WTC11 (cell line): ENCODE data around the gene LRRC8D. TPM values are rescaled to one million over a fixed set of nuclear protein-coding genes. Genes with fewer than 3 reads are reported as not detected.

Experiments used
- ATAC-seq: fragments of 200-7000 bp; cut with Tn5 transposase; 2 replicates; pipeline ENCODE4 v1.10.0; 2021; ENCODE audit warnings: mild to moderate bottlenecking, moderate library complexity
- CTCF ChIA-PET: fragments of 300-600 bp; sonication (Branson Sonifier 250); formaldehyde crosslinking; loops from one replicate; lab custom pipeline; 2021; ENCODE audit warnings: antibody characterized with exemption; lab: Charles Lee
- POLR2A ChIA-PET: fragments of 350-600 bp; sonication (Branson Sonifier 250); formaldehyde crosslinking; loops from one replicate; lab custom pipeline; 2021; ENCODE audit warnings: antibody characterized with exemption; lab: Charles Lee
- DNase-seq: peaks from one replicate; pipeline ENCODE4 v3.0.0; 2021; ENCODE audit warnings: low spot score
- H3K27ac Mint-ChIP-seq: 2 replicates; pipeline ENCODE4 v1.8.0; 2021; ENCODE audit warnings: mixed read lengths
- H3K27me3 Mint-ChIP-seq: 2 replicates; pipeline ENCODE4 v1.8.0; 2021; ENCODE audit warnings: low read depth, mild to moderate bottlenecking, moderate library complexity, mixed read lengths
- H3K36me3 Mint-ChIP-seq: 2 replicates; pipeline ENCODE4 v1.8.0; 2021; ENCODE audit warnings: mixed read lengths
- H3K4me1 Mint-ChIP-seq: 2 replicates; pipeline ENCODE4 v1.8.0; 2022; ENCODE audit warnings: mixed read lengths
- H3K4me3 Mint-ChIP-seq: 2 replicates; pipeline ENCODE4 v1.8.0; 2021; ENCODE audit warnings: mild to moderate bottlenecking, moderate library complexity, mixed read lengths
- H3K9me3 Mint-ChIP-seq: 2 replicates; pipeline ENCODE4 v1.8.0; 2021; ENCODE audit warnings: mixed read lengths
- ATF1 ChIP-seq: sonication (generic); formaldehyde crosslinking; IDR thresholded peaks from 2 replicates; pipeline ENCODE4 v1.8.1; 2023; ENCODE audit warnings: mild to moderate bottlenecking, moderate library complexity, missing genetic modification reagents
- CBFB ChIP-seq: sonication (generic); formaldehyde crosslinking; IDR thresholded peaks from 2 replicates; pipeline ENCODE4 v1.8.1; 2022; ENCODE audit warnings: mild to moderate bottlenecking, low read depth, missing genetic modification reagents
- CDX4 ChIP-seq: fragments of 250-450 bp; sonication (Bioruptor Pico); IDR thresholded peaks from 2 replicates; pipeline ENCODE4 v1.9.0; 2021; ENCODE audit warnings: moderate library complexity, mild to moderate bottlenecking, inconsistent platforms, borderline replicate concordance
- CREB1 ChIP-seq: sonication (generic); formaldehyde crosslinking; IDR thresholded peaks from 2 replicates; pipeline ENCODE4 v1.8.0; 2023; ENCODE audit warnings: mild to moderate bottlenecking, missing genetic modification reagents
- E2F5 ChIP-seq: sonication (generic); formaldehyde crosslinking; IDR thresholded peaks from 2 replicates; pipeline ENCODE4 v1.8.1; 2022; ENCODE audit warnings: mild to moderate bottlenecking, moderate library complexity, missing genetic modification reagents
- EMX1 ChIP-seq: fragments of 250-450 bp; sonication (Bioruptor Pico); IDR thresholded peaks from 2 replicates; pipeline ENCODE4 v1.8.0; 2021; ENCODE audit warnings: mild to moderate bottlenecking
- FOXK1 ChIP-seq: sonication (generic); formaldehyde crosslinking; IDR thresholded peaks from 2 replicates; pipeline ENCODE4 v1.8.0; 2022; ENCODE audit warnings: mild to moderate bottlenecking, moderate library complexity, missing genetic modification reagents
- FOXP1 ChIP-seq: sonication (generic); formaldehyde crosslinking; IDR thresholded peaks from 2 replicates; pipeline ENCODE4 v1.8.0; 2022; ENCODE audit warnings: missing genetic modification reagents, mild to moderate bottlenecking, moderate library complexity, borderline replicate concordance
- GTF2I ChIP-seq: fragments of 250-450 bp; sonication (Bioruptor Pico); conservative IDR thresholded peaks from 2 replicates; pipeline ENCODE4 v1.4.0; 2021; ENCODE audit warnings: mild to moderate bottlenecking
- HMGA2 ChIP-seq: fragments of 250-450 bp; sonication (Bioruptor Pico); IDR thresholded peaks from 2 replicates; pipeline ENCODE4 v1.4.0; 2021; ENCODE audit warnings: mild to moderate bottlenecking, moderate library complexity
- JUN ChIP-seq: sonication (generic); formaldehyde crosslinking; IDR thresholded peaks from 2 replicates; pipeline ENCODE4 v1.8.0; 2023; ENCODE audit warnings: mild to moderate bottlenecking, missing genetic modification reagents
- NFATC4 ChIP-seq: fragments of 250-450 bp; sonication (Bioruptor Pico); IDR thresholded peaks from 2 replicates; pipeline ENCODE4 v1.9.0; 2021; ENCODE audit warnings: mild to moderate bottlenecking
- NFE2L1 ChIP-seq: sonication (generic); formaldehyde crosslinking; IDR thresholded peaks from 2 replicates; pipeline ENCODE4 v1.8.1; 2023; ENCODE audit warnings: missing genetic modification reagents
- PRRX2 ChIP-seq: fragments of 250-450 bp; sonication (Bioruptor Pico); IDR thresholded peaks from 2 replicates; pipeline ENCODE4 v1.8.0; 2021; ENCODE audit warnings: mild to moderate bottlenecking
- RELA ChIP-seq: sonication (generic); formaldehyde crosslinking; IDR thresholded peaks from 2 replicates; pipeline ENCODE4 v1.8.1; 2022; ENCODE audit warnings: missing genetic modification reagents, mild to moderate bottlenecking, borderline replicate concordance
- TEAD4 ChIP-seq: sonication (generic); formaldehyde crosslinking; IDR thresholded peaks from 2 replicates; pipeline ENCODE4 v1.8.0; 2022; ENCODE audit warnings: mild to moderate bottlenecking, missing genetic modification reagents
- TP53 ChIP-seq: sonication (generic); formaldehyde crosslinking; IDR thresholded peaks from 2 replicates; pipeline ENCODE4 v1.8.1; 2023; ENCODE audit warnings: mild to moderate bottlenecking, missing genetic modification reagents
- ZBTB21 ChIP-seq: sonication (generic); formaldehyde crosslinking; IDR thresholded peaks from 2 replicates; pipeline ENCODE4 v1.8.1; 2023; ENCODE audit warnings: mild to moderate bottlenecking, missing genetic modification reagents, borderline replicate concordance
- ZNF219 ChIP-seq: sonication (generic); formaldehyde crosslinking; IDR thresholded peaks from 2 replicates; pipeline ENCODE4 v1.8.0; 2023; ENCODE audit warnings: missing genetic modification reagents, mild to moderate bottlenecking, borderline replicate concordance
- ZNF317 ChIP-seq: sonication (generic); formaldehyde crosslinking; IDR thresholded peaks from 2 replicates; pipeline ENCODE4 v1.8.1; 2023; ENCODE audit warnings: low read depth, mild to moderate bottlenecking, moderate library complexity, missing genetic modification reagents, borderline replicate concordance
- ZNF416 ChIP-seq: fragments of 250-450 bp; sonication (Bioruptor Pico); IDR thresholded peaks from 2 replicates; pipeline ENCODE4 v1.9.0; 2021; ENCODE audit warnings: mild to moderate bottlenecking, inconsistent platforms
- total RNA-seq: library from RNA; stranded (reverse); gene quantifications from 3 replicates; pipeline ENCODE4 v1.2.3, GENCODE V29; 2021
- TF ChIP-seq, protein P1 (sequence below): fragments of 250-450 bp; sonication (Bioruptor Pico); IDR thresholded peaks from 2 replicates; pipeline ENCODE4 v1.9.0; 2021; ENCODE audit warnings: mild to moderate bottlenecking
- TF ChIP-seq, protein P2 (sequence below): sonication (generic); formaldehyde crosslinking; IDR thresholded peaks from 2 replicates; pipeline ENCODE4 v1.8.0; 2022; ENCODE audit warnings: mild to moderate bottlenecking, missing genetic modification reagents
- TF ChIP-seq, protein P3 (sequence below): sonication (generic); formaldehyde crosslinking; IDR thresholded peaks from 2 replicates; pipeline ENCODE4 v1.8.0; 2023; ENCODE audit warnings: missing genetic modification reagents, mild to moderate bottlenecking, borderline replicate concordance
- TF ChIP-seq, protein P4 (sequence below): sonication (generic); formaldehyde crosslinking; IDR thresholded peaks from 2 replicates; pipeline ENCODE4 v1.8.1; 2023; ENCODE audit warnings: mild to moderate bottlenecking, missing genetic modification reagents, moderate library complexity
- TF ChIP-seq, protein P5 (sequence below): sonication (generic); formaldehyde crosslinking; IDR thresholded peaks from 2 replicates; pipeline ENCODE4 v1.8.1; 2023; ENCODE audit warnings: mild to moderate bottlenecking, missing genetic modification reagents, moderate library complexity

LRRC8D gene
- total RNA-seq, 1 experiment from 2014 or later: 42.6 TPM

DNA sequence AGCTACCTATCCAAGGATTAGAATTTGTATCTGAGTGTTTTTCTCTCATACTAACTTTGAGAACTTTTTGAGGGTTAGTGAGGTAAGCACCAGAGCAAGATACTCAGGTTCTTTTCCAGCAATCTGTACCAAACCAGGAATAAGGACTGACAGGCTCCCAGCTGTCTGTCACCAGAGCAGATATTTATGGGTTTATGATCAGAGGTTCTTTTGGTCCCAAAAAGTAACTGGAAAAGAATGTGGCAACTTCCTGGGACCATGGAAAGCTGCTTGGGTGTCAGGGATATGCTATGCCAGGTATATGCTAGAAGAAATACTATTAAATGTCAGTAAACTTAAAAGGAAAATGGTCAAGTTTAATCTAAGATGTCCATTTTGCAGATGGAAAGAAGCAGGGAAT is 98.3 kb downstream of the LRRC8D start (continued):
- TF ChIP-seq E2F5 (CRISPR knock-in tag) (no peak), JUN (CRISPR knock-in tag) (no peak)

- Mint-ChIP-seq H3K4me1 (peaks cover 24% of the 10 kb centered on the region), H3K4me3 (no peak overlapping the region), H3K9me3 (peaks cover 24% of the 10 kb centered on the region), H3K27ac (no peak overlapping the region)
- DNase-seq: no peak
- TF ChIP-seq, protein P1, sequence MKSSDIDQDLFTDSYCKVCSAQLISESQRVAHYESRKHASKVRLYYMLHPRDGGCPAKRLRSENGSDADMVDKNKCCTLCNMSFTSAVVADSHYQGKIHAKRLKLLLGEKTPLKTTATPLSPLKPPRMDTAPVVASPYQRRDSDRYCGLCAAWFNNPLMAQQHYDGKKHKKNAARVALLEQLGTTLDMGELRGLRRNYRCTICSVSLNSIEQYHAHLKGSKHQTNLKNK: no peak
- TF ChIP-seq ZNF416: no peak
- TF ChIP-seq RELA (CRISPR knock-in tag): no peak
- TF ChIP-seq PRRX2: no peak
- no peak for TF ChIP-seq NFE2L1 (CRISPR knock-in tag)
- TF ChIP-seq TEAD4 (CRISPR knock-in tag): no peak
- TF ChIP-seq ZBTB21 (CRISPR knock-in tag): no peak
- no peak for TF ChIP-seq ZNF219 (CRISPR knock-in tag)
- TF ChIP-seq, protein P2, sequence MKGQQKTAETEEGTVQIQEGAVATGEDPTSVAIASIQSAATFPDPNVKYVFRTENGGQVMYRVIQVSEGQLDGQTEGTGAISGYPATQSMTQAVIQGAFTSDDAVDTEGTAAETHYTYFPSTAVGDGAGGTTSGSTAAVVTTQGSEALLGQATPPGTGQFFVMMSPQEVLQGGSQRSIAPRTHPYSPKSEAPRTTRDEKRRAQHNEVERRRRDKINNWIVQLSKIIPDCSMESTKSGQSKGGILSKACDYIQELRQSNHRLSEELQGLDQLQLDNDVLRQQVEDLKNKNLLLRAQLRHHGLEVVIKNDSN (CRISPR knock-in tag): no peak
- no peak for TF ChIP-seq CBFB (CRISPR knock-in tag)
- no peak for TF ChIP-seq EMX1 (CRISPR knock-in tag)
- no peak for TF ChIP-seq FOXP1 (CRISPR knock-in tag)
- TF ChIP-seq TP53 (CRISPR knock-in tag): no peak
- TF ChIP-seq FOXK1 (CRISPR knock-in tag): no peak
- TF ChIP-seq ATF1 (CRISPR knock-in tag): no peak
- TF ChIP-seq HMGA2 (CRISPR knock-in tag): no peak
- TF ChIP-seq, all 79 proteins: peak for 0
- H3K27me3 Mint-ChIP-seq: no peaks in the 10 kb centered on the region
- H3K36me3 Mint-ChIP-seq: peaks cover 47% of the 10 kb centered on the region
- POLR2A ChIA-PET: no interaction called here
- CTCF ChIA-PET: no interaction called here
- no peak for ATAC-seq
Observed at GRCh38 chr1:89922911-89923310, 102.1 kb downstream of the LRRC8D start.

DNA sequence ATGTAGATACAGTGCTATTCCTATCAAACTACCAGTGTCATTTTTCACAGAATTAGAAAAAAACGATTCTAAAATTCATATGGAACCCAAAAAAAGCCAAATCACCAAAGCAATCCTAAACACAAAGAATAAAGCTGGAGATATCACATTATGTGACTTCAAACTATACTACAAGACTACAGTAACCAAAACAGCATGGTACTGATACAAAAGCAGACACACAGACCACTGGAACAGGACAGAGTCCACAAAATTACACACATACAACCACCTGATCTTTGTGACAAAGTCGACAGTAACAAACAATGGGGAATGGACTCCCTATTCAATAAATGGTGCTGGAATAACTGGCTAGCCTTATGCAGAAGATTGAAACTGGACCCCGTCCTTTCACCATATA is 102.7 kb downstream of the LRRC8D start:
- Mint-ChIP-seq H3K36me3 (peaks cover 47% of the 10 kb centered on the region), H3K4me3 (no peak overlapping the region)
- CTCF ChIA-PET: no interaction called here

More for the DNA sequence above, 102.7 kb downstream of the LRRC8D start:
- Mint-ChIP-seq H3K27me3 (no peaks in the 10 kb centered on the region), H3K9me3 (peaks cover 24% of the 10 kb centered on the region), H3K27ac (no peak overlapping the region; the same call in 1 of the 2 replicates)
- no peak for DNase-seq
- POLR2A ChIA-PET: no interaction called here
- TF ChIP-seq NFATC4 (CRISPR knock-in tag) (no peak), ZNF317 (no peak), CREB1 (CRISPR knock-in tag) (no peak), FOXK1 (CRISPR knock-in tag) (no peak), GTF2I (CRISPR knock-in tag) (no peak), ZNF219 (CRISPR knock-in tag) (no peak), CDX4 (no peak)
- TF ChIP-seq, protein P3, sequence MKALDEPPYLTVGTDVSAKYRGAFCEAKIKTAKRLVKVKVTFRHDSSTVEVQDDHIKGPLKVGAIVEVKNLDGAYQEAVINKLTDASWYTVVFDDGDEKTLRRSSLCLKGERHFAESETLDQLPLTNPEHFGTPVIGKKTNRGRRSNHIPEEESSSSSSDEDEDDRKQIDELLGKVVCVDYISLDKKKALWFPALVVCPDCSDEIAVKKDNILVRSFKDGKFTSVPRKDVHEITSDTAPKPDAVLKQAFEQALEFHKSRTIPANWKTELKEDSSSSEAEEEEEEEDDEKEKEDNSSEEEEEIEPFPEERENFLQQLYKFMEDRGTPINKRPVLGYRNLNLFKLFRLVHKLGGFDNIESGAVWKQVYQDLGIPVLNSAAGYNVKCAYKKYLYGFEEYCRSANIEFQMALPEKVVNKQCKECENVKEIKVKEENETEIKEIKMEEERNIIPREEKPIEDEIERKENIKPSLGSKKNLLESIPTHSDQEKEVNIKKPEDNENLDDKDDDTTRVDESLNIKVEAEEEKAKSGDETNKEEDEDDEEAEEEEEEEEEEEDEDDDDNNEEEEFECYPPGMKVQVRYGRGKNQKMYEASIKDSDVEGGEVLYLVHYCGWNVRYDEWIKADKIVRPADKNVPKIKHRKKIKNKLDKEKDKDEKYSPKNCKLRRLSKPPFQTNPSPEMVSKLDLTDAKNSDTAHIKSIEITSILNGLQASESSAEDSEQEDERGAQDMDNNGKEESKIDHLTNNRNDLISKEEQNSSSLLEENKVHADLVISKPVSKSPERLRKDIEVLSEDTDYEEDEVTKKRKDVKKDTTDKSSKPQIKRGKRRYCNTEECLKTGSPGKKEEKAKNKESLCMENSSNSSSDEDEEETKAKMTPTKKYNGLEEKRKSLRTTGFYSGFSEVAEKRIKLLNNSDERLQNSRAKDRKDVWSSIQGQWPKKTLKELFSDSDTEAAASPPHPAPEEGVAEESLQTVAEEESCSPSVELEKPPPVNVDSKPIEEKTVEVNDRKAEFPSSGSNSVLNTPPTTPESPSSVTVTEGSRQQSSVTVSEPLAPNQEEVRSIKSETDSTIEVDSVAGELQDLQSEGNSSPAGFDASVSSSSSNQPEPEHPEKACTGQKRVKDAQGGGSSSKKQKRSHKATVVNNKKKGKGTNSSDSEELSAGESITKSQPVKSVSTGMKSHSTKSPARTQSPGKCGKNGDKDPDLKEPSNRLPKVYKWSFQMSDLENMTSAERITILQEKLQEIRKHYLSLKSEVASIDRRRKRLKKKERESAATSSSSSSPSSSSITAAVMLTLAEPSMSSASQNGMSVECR (CRISPR knock-in tag): no peak
- TF ChIP-seq, protein P4, sequence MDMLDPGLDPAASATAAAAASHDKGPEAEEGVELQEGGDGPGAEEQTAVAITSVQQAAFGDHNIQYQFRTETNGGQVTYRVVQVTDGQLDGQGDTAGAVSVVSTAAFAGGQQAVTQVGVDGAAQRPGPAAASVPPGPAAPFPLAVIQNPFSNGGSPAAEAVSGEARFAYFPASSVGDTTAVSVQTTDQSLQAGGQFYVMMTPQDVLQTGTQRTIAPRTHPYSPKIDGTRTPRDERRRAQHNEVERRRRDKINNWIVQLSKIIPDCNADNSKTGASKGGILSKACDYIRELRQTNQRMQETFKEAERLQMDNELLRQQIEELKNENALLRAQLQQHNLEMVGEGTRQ (CRISPR knock-in tag): no peak
- TF ChIP-seq, protein P5, sequence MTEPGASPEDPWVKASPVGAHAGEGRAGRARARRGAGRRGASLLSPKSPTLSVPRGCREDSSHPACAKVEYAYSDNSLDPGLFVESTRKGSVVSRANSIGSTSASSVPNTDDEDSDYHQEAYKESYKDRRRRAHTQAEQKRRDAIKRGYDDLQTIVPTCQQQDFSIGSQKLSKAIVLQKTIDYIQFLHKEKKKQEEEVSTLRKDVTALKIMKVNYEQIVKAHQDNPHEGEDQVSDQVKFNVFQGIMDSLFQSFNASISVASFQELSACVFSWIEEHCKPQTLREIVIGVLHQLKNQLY (CRISPR knock-in tag): no peak
- TF ChIP-seq, all 79 proteins: peak for 0
- ATAC-seq: no peak
- H3K4me1 Mint-ChIP-seq: peaks cover 24% of the 10 kb centered on the region
